Astrocyte (in vitro differentiated cells and primary cell): ENCODE data around the gene GATB. TPM values are rescaled to one million over a fixed set of nuclear protein-coding genes. Genes with fewer than 3 reads are reported as not detected.

ENCODE experiments used
- DNase-seq: peaks from one replicate; pipeline ENCODE4 v3.0.0-alpha.2; 2010; ENCODE audit warnings: low read depth
- FAIRE-seq: peaks from 2 replicates; lab custom pipeline; 2011; peaks lifted over from hg19 to GRCh38; lab: Jason Lieb, UNC
- H2AFZ ChIP-seq: 2 replicates; pipeline ENCODE4 v1.6.0; 2012; ENCODE audit warnings: low read depth, low read length, inconsistent platforms
- H3K27ac ChIP-seq: 2 replicates; pipeline ENCODE4 v1.5.1; 2011; ENCODE audit warnings: low read depth, low read length, inconsistent platforms
- H3K27me3 ChIP-seq: 2 replicates; pipeline ENCODE4 v1.6.0; 2011; ENCODE audit warnings: low read length, inconsistent platforms; ENCODE audit not compliant: insufficient read depth
- H3K36me3 ChIP-seq: 2 replicates; pipeline ENCODE4 v1.5.1; 2011; ENCODE audit warnings: low read length, inconsistent platforms; ENCODE audit not compliant: insufficient read depth
- H3K4me1 ChIP-seq: 2 replicates; pipeline ENCODE4 v1.5.1; 2011; ENCODE audit warnings: low read length, inconsistent platforms; ENCODE audit not compliant: insufficient read depth
- H3K4me2 ChIP-seq: 2 replicates; pipeline ENCODE4 v1.6.0; 2012; ENCODE audit warnings: low read length, inconsistent platforms
- H3K4me3 ChIP-seq: 2 replicates; pipeline ENCODE4 v1.5.1; 2011; ENCODE audit warnings: low read depth, mild to moderate bottlenecking, low read length, inconsistent platforms; ENCODE audit not compliant: insufficient read depth
- H3K79me2 ChIP-seq: 2 replicates; pipeline ENCODE4 v1.6.0; 2012; ENCODE audit warnings: mild to moderate bottlenecking, low read length, inconsistent platforms; ENCODE audit not compliant: insufficient read depth
- H3K9ac ChIP-seq: 2 replicates; pipeline ENCODE4 v1.6.0; 2012; ENCODE audit warnings: mild to moderate bottlenecking, low read length, inconsistent platforms
- H3K9me3 ChIP-seq: 2 replicates; pipeline ENCODE4 v1.5.1; 2012; ENCODE audit warnings: low read depth, mild to moderate bottlenecking, low read length, inconsistent platforms; ENCODE audit not compliant: insufficient read depth
- H4K20me1 ChIP-seq: 2 replicates; pipeline ENCODE4 v1.6.0; 2012; ENCODE audit warnings: low read length, inconsistent platforms; ENCODE audit not compliant: insufficient read depth
- H3K27ac Mint-ChIP-seq: one replicate; pipeline ENCODE4 v1.8.0; 2021; ENCODE audit warnings: mild to moderate bottlenecking, mixed read lengths; ENCODE audit not compliant: unreplicated experiment
- H3K27me3 Mint-ChIP-seq: one replicate; pipeline ENCODE4 v1.8.0; 2021; ENCODE audit warnings: low read depth, mixed read lengths; ENCODE audit not compliant: unreplicated experiment
- H3K36me3 Mint-ChIP-seq: one replicate; pipeline ENCODE4 v1.8.0; 2021; ENCODE audit warnings: low read depth, mixed read lengths; ENCODE audit not compliant: unreplicated experiment
- H3K4me1 Mint-ChIP-seq: one replicate; pipeline ENCODE4 v1.8.0; 2021; ENCODE audit warnings: low read depth, mixed read lengths; ENCODE audit not compliant: unreplicated experiment
- H3K4me3 Mint-ChIP-seq: one replicate; pipeline ENCODE4 v1.8.0; 2021; ENCODE audit warnings: mild to moderate bottlenecking, moderate library complexity, mixed read lengths; ENCODE audit not compliant: unreplicated experiment
- H3K9me3 Mint-ChIP-seq: one replicate; pipeline ENCODE4 v1.8.0; 2021; ENCODE audit warnings: mild to moderate bottlenecking, mixed read lengths; ENCODE audit not compliant: unreplicated experiment
- EZH2 ChIP-seq: IDR thresholded peaks from 2 replicates; pipeline ENCODE4 v1.6.1; 2012; ENCODE audit warnings: mild to moderate bottlenecking, low read length, inconsistent platforms; ENCODE audit not compliant: insufficient read depth
- total RNA-seq: library from RNA; stranded (reverse); gene quantifications from 2 replicates; pipeline ENCODE4 v1.2.1, GENCODE V29; 2021
- TF ChIP-seq, protein P1 (sequence below): IDR thresholded peaks from 2 replicates; pipeline ENCODE4 v1.5.1; 2011; ENCODE audit warnings: low read depth, mild to moderate bottlenecking, inconsistent platforms, low read length, moderate library complexity; ENCODE audit not compliant: insufficient read depth

Gene GATB
- total RNA-seq, 1 donor from 2014 or later = 20.8 TPM

DNA sequence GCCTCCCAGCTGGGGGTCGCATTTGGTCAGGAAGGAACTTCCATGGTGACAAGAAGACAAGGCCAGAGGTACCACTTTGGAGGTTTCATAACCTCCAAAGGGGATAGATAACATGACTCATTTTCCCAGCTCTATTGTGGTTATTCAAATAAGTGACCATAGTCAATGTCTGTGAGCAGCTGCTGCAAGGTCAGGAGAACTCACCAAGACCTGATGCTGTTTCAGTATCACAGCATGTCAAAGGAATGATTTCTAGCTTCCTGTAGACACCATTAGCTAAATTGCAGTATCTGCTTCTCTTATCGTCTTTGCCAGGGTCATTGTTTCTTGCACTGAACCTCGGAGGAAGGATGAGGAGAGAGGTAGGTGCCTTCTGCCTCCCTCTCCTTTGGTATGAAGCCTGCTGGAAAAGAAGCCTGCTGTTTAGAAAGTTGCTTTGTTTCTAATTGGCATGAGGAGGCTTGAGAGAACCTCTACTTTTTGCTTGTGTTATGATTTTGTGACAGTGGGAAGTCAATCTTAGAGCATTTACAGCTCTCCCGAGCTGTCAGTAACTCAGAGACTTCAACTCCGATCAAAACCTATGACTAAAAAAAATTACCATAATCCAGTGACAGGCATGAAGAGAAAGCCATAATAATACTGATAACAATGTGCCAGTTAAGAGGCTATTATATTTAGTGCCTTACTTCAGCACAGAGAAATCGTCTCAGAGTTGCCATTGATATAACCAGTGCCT, 38.0 kb upstream of the GATB start:
- H3K27me3 Mint-ChIP-seq = peaks cover 10% of the 10 kb centered on the region
- TF ChIP-seq, protein P1, sequence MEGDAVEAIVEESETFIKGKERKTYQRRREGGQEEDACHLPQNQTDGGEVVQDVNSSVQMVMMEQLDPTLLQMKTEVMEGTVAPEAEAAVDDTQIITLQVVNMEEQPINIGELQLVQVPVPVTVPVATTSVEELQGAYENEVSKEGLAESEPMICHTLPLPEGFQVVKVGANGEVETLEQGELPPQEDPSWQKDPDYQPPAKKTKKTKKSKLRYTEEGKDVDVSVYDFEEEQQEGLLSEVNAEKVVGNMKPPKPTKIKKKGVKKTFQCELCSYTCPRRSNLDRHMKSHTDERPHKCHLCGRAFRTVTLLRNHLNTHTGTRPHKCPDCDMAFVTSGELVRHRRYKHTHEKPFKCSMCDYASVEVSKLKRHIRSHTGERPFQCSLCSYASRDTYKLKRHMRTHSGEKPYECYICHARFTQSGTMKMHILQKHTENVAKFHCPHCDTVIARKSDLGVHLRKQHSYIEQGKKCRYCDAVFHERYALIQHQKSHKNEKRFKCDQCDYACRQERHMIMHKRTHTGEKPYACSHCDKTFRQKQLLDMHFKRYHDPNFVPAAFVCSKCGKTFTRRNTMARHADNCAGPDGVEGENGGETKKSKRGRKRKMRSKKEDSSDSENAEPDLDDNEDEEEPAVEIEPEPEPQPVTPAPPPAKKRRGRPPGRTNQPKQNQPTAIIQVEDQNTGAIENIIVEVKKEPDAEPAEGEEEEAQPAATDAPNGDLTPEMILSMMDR = no peak
- TF ChIP-seq EZH2 = no peak
- H3K9ac ChIP-seq = no peak overlapping the region
- H3K27ac ChIP-seq = no peak overlapping the region
- H3K27ac Mint-ChIP-seq = no peak overlapping the region
- H3K4me1 ChIP-seq = no peaks in the 10 kb centered on the region
- H3K4me3 Mint-ChIP-seq = no peak overlapping the region
- H3K9me3 Mint-ChIP-seq = no peaks in the 10 kb centered on the region
- no peaks in the 10 kb centered on the region for H3K36me3 ChIP-seq
- H3K4me2 ChIP-seq = no peak overlapping the region
- no peak overlapping the region for H3K4me3 ChIP-seq
- no peaks in the 10 kb centered on the region for H3K79me2 ChIP-seq
- no peaks in the 10 kb centered on the region for H3K27me3 ChIP-seq
- H2AFZ ChIP-seq = no peak overlapping the region
- H3K36me3 Mint-ChIP-seq = no peaks in the 10 kb centered on the region
- H4K20me1 ChIP-seq = no peaks in the 10 kb centered on the region
- H3K9me3 ChIP-seq = no peaks in the 10 kb centered on the region
- H3K4me1 Mint-ChIP-seq = peaks cover 7% of the 10 kb centered on the region
- FAIRE-seq = no peak
- no peak for DNase-seq

DNA sequence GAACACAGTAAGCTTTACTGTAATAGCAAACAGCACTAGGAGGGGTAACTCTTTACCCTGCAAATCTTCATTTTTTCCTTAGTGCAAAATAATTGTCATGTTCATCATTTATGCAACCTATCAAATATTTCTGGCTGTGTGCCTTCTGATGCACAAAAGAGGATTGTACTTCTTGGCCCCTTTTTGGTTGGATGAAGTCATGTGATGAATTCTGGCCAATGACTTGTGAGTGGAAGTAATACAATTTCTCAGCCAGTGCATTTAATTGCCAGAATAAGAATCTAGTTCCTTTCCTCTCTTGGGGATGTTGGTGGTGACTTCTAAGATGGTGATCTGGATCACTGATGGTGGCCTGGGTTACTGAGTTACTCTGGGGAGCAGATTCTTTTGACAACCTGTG, 37.0 kb upstream of the GATB start:
- Histone ChIP-seq H3K4me2 (no peak overlapping the region), H2AFZ (no peak overlapping the region), H3K9ac (no peak overlapping the region), H3K36me3 (no peaks in the 10 kb centered on the region), H4K20me1 (no peaks in the 10 kb centered on the region), H3K27me3 (no peaks in the 10 kb centered on the region), H3K4me1 (no peaks in the 10 kb centered on the region), H3K27ac (no peak overlapping the region), H3K4me3 (no peak overlapping the region), H3K79me2 (no peaks in the 10 kb centered on the region), H3K9me3 (no peaks in the 10 kb centered on the region)
- no peak for FAIRE-seq
- Mint-ChIP-seq H3K36me3 (no peaks in the 10 kb centered on the region), H3K27me3 (peaks cover 10% of the 10 kb centered on the region), H3K4me3 (no peak overlapping the region), H3K9me3 (no peaks in the 10 kb centered on the region), H3K4me1 (peaks cover 7% of the 10 kb centered on the region), H3K27ac (no peak overlapping the region)
- TF ChIP-seq, protein P1 = no peak
- TF ChIP-seq EZH2 = no peak
- DNase-seq = no peak

- FAIRE-seq (no peak), DNase-seq (no peak)
- H3K36me3 Mint-ChIP-seq = no peaks in the 10 kb centered on the region
- H3K4me2 ChIP-seq = no peak overlapping the region
- no peaks in the 10 kb centered on the region for H3K36me3 ChIP-seq
- peaks cover 7% of the 10 kb centered on the region for H3K4me1 Mint-ChIP-seq
- H3K27me3 Mint-ChIP-seq = peaks cover 10% of the 10 kb centered on the region
- H3K4me3 Mint-ChIP-seq = no peak overlapping the region
- H3K4me1 ChIP-seq = no peaks in the 10 kb centered on the region
- no peaks in the 10 kb centered on the region for H3K9me3 Mint-ChIP-seq
- H3K9ac ChIP-seq = no peak overlapping the region
- H3K27ac Mint-ChIP-seq = no peak overlapping the region
- H4K20me1 ChIP-seq = no peaks in the 10 kb centered on the region
- TF ChIP-seq EZH2 = no peak
- TF ChIP-seq, protein P1 = no peak
- no peaks in the 10 kb centered on the region for H3K27me3 ChIP-seq
- H3K27ac ChIP-seq = no peak overlapping the region
- no peaks in the 10 kb centered on the region for H3K79me2 ChIP-seq
- no peak overlapping the region for H2AFZ ChIP-seq
- no peaks in the 10 kb centered on the region for H3K9me3 ChIP-seq
- no peak overlapping the region for H3K4me3 ChIP-seq
These were observed 36.3 kb upstream of the GATB start for GRCh38 chr4:151797131-151797530.
